Endothelial cell of umbilical vein (primary cell): Measurements from ENCODE around the gene LRRC59. TPM values are rescaled to one million over a fixed set of nuclear protein-coding genes. Genes with fewer than 3 reads are reported as not detected.

Source experiments
- BruUV-seq: library from RNA; stranded (reverse); fragments of 400-500 nt; replicated peaks from 2 replicates; lab custom pipeline; 2021; lab: Mats Ljungman, UMichigan
- CTCF ChIA-PET: fragments of 300-600, 350-600 bp; sonication (Branson Sonifier 250); formaldehyde crosslinking; loops from one replicate; lab custom pipeline; 2021; ENCODE audit warnings: antibody characterized with exemption, inconsistent platforms; lab: Charles Lee
- POLR2A ChIA-PET: fragments of 300-600, 350-600 bp; sonication (Branson Sonifier 250); formaldehyde crosslinking; loops from one replicate; lab custom pipeline; 2021; ENCODE audit warnings: antibody characterized with exemption, inconsistent platforms; lab: Charles Lee
- DNase-seq: peaks from one replicate; pipeline ENCODE4 v3.0.0-alpha.2; 2011; ENCODE audit warnings: low read depth, low spot score
- FAIRE-seq: peaks from 2 replicates; lab custom pipeline; 2011; peaks lifted over from hg19 to GRCh38; lab: Jason Lieb, UNC
- H2AFZ ChIP-seq: 2 replicates; pipeline ENCODE4 v1.6.0; 2012; ENCODE audit warnings: low read depth, low read length, control low read depth, inconsistent platforms
- H3K27ac ChIP-seq: 2 replicates; pipeline ENCODE4 v1.5.1; 2011; ENCODE audit warnings: low read depth, mild to moderate bottlenecking, control low read depth, low read length, moderate library complexity; ENCODE audit not compliant: insufficient read depth
- H3K27me3 ChIP-seq, 2 experiments: 2 replicates each; pipeline versions ENCODE4 v1.6.0 to v1.6.1; 2011; ENCODE audit warnings: low read length in 2 of 2, mixed read lengths in 1 of 2; ENCODE audit not compliant: control insufficient read depth in 2 of 2, insufficient read depth in 2 of 2
- H3K36me3 ChIP-seq, 2 experiments: 2 replicates in 1 of 2; 3 replicates in 1 of 2; pipeline ENCODE4 v1.5.1; 2011; ENCODE audit warnings: low read length in 2 of 2, mild to moderate bottlenecking in 1 of 2, moderate library complexity in 1 of 2; ENCODE audit not compliant: control insufficient read depth in 2 of 2, insufficient read depth in 2 of 2; ENCODE audit errors: extremely low read depth in 1 of 2
- H3K4me1 ChIP-seq: 3 replicates; pipeline ENCODE4 v1.5.1; 2011; ENCODE audit warnings: mild to moderate bottlenecking, low read length; ENCODE audit not compliant: control insufficient read depth, insufficient read depth; ENCODE audit errors: extremely low read depth
- H3K4me2 ChIP-seq: 2 replicates; pipeline ENCODE4 v1.6.1; 2011; ENCODE audit warnings: low read length, control low read depth, mixed read lengths; ENCODE audit not compliant: insufficient read depth
- H3K4me3 ChIP-seq, 3 experiments: fragments of 200-600 bp in 1 of 3; sonication (generic), shearing (Covaris generic) in 1 of 3; replicated peaks in 1 of 3; 2 replicates each; pipeline ENCODE4 v1.5.1; 2011 to 2016; ENCODE audit warnings: control low read depth in 3 of 3, low read length in 3 of 3, mild to moderate bottlenecking in 2 of 3, inconsistent platforms in 1 of 3, low read depth in 1 of 3, moderate library complexity in 1 of 3; ENCODE audit not compliant: insufficient read depth in 1 of 3
- H3K79me2 ChIP-seq: 2 replicates; pipeline ENCODE4 v1.6.0; 2012; ENCODE audit warnings: low read length, inconsistent platforms; ENCODE audit not compliant: control insufficient read depth, insufficient read depth
- H3K9ac ChIP-seq: replicated peaks from 2 replicates; pipeline ENCODE3; 2011; ENCODE audit warnings: low read length, control low read depth; ENCODE audit not compliant: insufficient read depth; ENCODE audit errors: extremely low read depth
- H3K9me1 ChIP-seq: replicated peaks from 3 replicates; pipeline ENCODE4 v1.6.0; 2011; ENCODE audit warnings: mild to moderate bottlenecking, low read length; ENCODE audit not compliant: control insufficient read depth, insufficient read depth; ENCODE audit errors: extremely low read depth
- H3K9me3 ChIP-seq: replicated peaks from 2 replicates; pipeline ENCODE4 v1.5.1; 2012; ENCODE audit warnings: low read length, inconsistent platforms; ENCODE audit not compliant: control insufficient read depth, insufficient read depth
- H4K20me1 ChIP-seq: replicated peaks from 2 replicates; pipeline ENCODE3; 2011; ENCODE audit warnings: mild to moderate bottlenecking, low read length; ENCODE audit not compliant: control insufficient read depth, insufficient read depth; ENCODE audit errors: extremely low read depth
- CTCF ChIP-seq, 2 donors: IDR thresholded peaks; 1 replicate in 1 of 2; 2 replicates in 1 of 2; pipeline ENCODE4 v1.5.1; 2011; ENCODE audit warnings: low read length in 2 of 2, mild to moderate bottlenecking in 2 of 2, moderate library complexity in 2 of 2, control low read depth in 1 of 2, inconsistent platforms in 1 of 2, low read depth in 1 of 2; ENCODE audit not compliant: insufficient read depth in 1 of 2; ENCODE audit errors: extremely low read depth in 1 of 2
- FOS ChIP-seq: IDR thresholded peaks from 2 replicates; pipeline ENCODE4 v1.6.1; 2011; ENCODE audit warnings: mild to moderate bottlenecking, low read length, moderate library complexity, borderline replicate concordance; ENCODE audit not compliant: insufficient read depth
- GATA2 ChIP-seq: IDR thresholded peaks from 2 replicates; pipeline ENCODE4 v1.7.0; 2011; ENCODE audit warnings: low read depth, mild to moderate bottlenecking, moderate library complexity, mixed read lengths, low read length; ENCODE audit not compliant: insufficient read length, insufficient read depth
- JUN ChIP-seq: IDR thresholded peaks from 2 replicates; pipeline ENCODE4 v1.6.1; 2011; ENCODE audit warnings: borderline replicate concordance, low read depth; ENCODE audit not compliant: insufficient read length, insufficient read depth
- MAX ChIP-seq: IDR thresholded peaks from 2 replicates; pipeline ENCODE4 v1.6.1; 2011; ENCODE audit not compliant: insufficient read depth, insufficient read length
- POLR2A ChIP-seq: IDR thresholded peaks from 2 replicates; pipeline ENCODE4 v1.6.1; 2012; ENCODE audit warnings: low read depth, mild to moderate bottlenecking, control low read depth, low read length
- dilution Hi-C: fragments of 300-500 bp; cut with MboI; formaldehyde crosslinking; loops from one replicate; pipeline ENCODE4 v1.15.0; 2019; ENCODE audit warnings: low sequenced_read_pairs; ENCODE audit not compliant: extremely low pct_ligation_motif_present
- intact Hi-C: fragments of 100-400 bp; cut with micrococcal nuclease; formaldehyde crosslinking; loops from one replicate; pipeline ENCODE4 v1.10.0; 2022
- polyA plus RNA-seq, 4 experiments: library from polyadenylated mRNA; depleted of rRNA in 3 of 4; stranded (reverse) in 3 of 4; unstranded in 1 of 4; fragments of >200 nt; gene quantifications; 2 replicates each; pipeline versions ENCODE4 v1.2.1 to v1.2.3, GENCODE V29; 2011 to 2012; ENCODE audit warnings: missing spikeins in 1 of 4
- total RNA-seq: library from RNA; stranded (reverse); gene quantifications from 2 replicates; pipeline ENCODE4 v1.2.3, GENCODE V29; 2021

LRRC59 gene
- total and polyA plus RNA-seq, 2 donors (not counting 3 experiments of a cell fraction or from before 2014, with no cell fraction given) = 93.9 to 183 TPM

DNA sequence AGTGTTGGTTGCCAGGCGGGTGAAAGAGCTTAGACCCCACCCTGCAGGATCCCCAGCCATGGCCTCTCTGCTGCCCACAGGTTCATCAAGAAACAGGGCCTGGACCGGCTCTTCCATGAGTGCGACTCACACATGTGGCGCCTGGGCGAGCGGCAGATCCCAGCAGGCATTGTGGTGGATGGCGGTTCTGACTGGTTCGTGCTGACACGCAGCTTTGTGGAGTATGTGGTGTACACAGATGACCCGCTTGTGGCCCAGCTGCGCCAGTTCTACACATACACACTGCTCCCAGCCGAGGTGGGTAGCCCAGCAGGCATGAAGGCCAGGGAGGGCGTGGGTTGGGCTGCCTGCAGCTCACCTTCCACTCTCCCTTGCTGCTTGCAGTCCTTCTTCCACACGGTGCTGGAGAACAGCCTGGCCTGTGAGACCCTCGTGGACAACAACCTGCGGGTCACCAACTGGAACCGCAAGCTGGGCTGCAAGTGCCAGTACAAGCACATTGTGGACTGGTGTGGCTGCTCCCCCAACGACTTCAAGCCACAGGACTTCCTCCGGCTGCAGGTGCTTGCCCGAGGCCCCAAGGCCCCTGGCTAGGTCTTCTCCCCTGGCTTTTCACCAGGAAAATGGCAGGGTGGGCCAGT lies 41.5 kb downstream of the LRRC59 start:
- Histone ChIP-seq H3K4me3 (no peak overlapping the region), H3K9ac (no peak overlapping the region), H4K20me1 (no peaks in the 10 kb centered on the region), H3K36me3 (peaks cover 3 to 39% of the 10 kb centered on the region in 2 experiments), H3K27me3 (no peaks in the 10 kb centered on the region), H3K9me1 (no peaks in the 10 kb centered on the region), H3K4me2 (no peak overlapping the region), H3K9me3 (no peaks in the 10 kb centered on the region), H3K79me2 (no peaks in the 10 kb centered on the region), H3K4me1 (no peaks in the 10 kb centered on the region), H2AFZ (no peak overlapping the region), H3K27ac (no peak overlapping the region)
- TF ChIP-seq FOS (no peak), CTCF (IDR thresholded peaks at IDR 0.05; ENCODE audit: extremely low read depth in 1 of 2, insufficient read depth in 1 of 2, low read depth in 1 of 2, low read length in 2 of 2) (no peak), MAX (no peak), POLR2A (no peak), GATA2 (no peak), JUN (no peak)
- intact Hi-C loops = no loop called here
- dilution Hi-C loops = no loop called here
- POLR2A ChIA-PET = no interaction called here
- BruUV-seq = TSS peak; percentile 25
- FAIRE-seq (no peak), DNase-seq (no peak)
- CTCF ChIA-PET = interaction anchor here (0.5 kb wide), 1 partner anchor 13 kb away, joined by 3 read pairs; no protein-coding TSS in a partner anchor
